ENCODE data around the gene GATA1. TPM values are rescaled to one million over a fixed set of nuclear protein-coding genes. Genes with fewer than 3 reads are reported as not detected.

Gene GATA1
- total RNA-seq, result 0.87 TPM
- long read RNA-seq, partial matches to known transcripts, result 0 of 1 reads
- long read RNA-seq, other reads (novel, unspliced or antisense), result 0 of 1 reads

DNA sequence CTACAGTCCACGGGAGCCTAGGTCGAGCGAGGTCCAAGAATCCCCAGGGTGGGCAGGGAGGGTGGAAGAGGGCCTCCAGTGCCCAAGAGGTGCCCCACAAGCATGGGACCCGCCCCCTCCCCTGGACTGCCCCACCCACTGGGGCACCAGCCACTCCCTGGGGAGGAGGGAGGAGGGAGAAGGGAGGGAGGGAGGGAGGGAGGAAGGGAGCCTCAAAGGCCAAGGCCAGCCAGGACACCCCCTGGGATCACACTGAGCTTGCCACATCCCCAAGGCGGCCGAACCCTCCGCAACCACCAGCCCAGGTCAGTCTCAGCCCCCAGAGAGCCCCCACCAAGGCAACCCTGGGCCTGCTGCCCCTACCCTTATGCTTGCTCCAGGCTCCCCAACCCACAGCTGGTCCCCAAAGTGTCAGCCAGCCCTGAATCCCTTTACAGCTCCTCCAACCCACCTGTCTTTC, at the start of gene GATA1:
Gene GATA1, plus strand, starts transcription at position 250 of the 460 bp plus-strand sequence. CDS start 4,520 bp downstream, outside the sequence.
- H3K9me3 ChIP-seq, result no peaks in the 10 kb centered on the region
- DNase-seq (no peak), ATAC-seq (no peak)
- no peaks in the 10 kb centered on the region for H3K4me1 ChIP-seq
- H3K27me3 ChIP-seq, result no peaks in the 10 kb centered on the region
- TF ChIP-seq, protein P1, sequence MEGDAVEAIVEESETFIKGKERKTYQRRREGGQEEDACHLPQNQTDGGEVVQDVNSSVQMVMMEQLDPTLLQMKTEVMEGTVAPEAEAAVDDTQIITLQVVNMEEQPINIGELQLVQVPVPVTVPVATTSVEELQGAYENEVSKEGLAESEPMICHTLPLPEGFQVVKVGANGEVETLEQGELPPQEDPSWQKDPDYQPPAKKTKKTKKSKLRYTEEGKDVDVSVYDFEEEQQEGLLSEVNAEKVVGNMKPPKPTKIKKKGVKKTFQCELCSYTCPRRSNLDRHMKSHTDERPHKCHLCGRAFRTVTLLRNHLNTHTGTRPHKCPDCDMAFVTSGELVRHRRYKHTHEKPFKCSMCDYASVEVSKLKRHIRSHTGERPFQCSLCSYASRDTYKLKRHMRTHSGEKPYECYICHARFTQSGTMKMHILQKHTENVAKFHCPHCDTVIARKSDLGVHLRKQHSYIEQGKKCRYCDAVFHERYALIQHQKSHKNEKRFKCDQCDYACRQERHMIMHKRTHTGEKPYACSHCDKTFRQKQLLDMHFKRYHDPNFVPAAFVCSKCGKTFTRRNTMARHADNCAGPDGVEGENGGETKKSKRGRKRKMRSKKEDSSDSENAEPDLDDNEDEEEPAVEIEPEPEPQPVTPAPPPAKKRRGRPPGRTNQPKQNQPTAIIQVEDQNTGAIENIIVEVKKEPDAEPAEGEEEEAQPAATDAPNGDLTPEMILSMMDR (IDR thresholded peaks at IDR 0.05), result no peak
- intact Hi-C loops (cut with DNase I), result no loop called here
- no peak within 1 kb of the TSS for H3K27ac ChIP-seq
- no peaks in the 10 kb centered on the region for H3K36me3 ChIP-seq
- no peak within 1 kb of the TSS for H3K4me3 ChIP-seq

DNA sequence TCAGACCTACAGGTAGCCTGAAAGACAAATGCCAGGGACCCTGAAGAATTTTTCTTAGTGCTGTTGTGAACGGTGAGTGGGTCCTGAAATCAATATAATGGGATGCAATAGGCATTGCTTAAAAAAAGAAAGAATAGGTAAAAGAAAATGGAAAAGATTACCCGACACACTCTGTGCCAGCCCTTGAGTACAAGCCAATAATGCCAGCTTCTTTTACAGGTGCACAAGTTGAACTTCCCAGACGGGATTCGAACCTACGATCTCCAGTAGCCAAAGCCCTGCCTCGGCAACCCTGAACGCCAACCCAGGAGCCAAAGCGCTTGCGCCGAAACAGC, 49.5 kb upstream of the GATA1 start:
- no peak for ATAC-seq
- TF ChIP-seq, protein P1 (IDR thresholded peaks at IDR 0.05), result no peak
- Histone ChIP-seq H3K27ac (peak overlapping the region; percentile 93), H3K4me1 (no peaks in the 10 kb centered on the region), H3K4me3 (peak overlapping the region; percentile 21), H3K9me3 (no peaks in the 10 kb centered on the region), H3K27me3 (no peaks in the 10 kb centered on the region), H3K36me3 (no peaks in the 10 kb centered on the region)
- DNase-seq, result no peak
- intact Hi-C loops (cut with DNase I), result no loop called here

DNA sequence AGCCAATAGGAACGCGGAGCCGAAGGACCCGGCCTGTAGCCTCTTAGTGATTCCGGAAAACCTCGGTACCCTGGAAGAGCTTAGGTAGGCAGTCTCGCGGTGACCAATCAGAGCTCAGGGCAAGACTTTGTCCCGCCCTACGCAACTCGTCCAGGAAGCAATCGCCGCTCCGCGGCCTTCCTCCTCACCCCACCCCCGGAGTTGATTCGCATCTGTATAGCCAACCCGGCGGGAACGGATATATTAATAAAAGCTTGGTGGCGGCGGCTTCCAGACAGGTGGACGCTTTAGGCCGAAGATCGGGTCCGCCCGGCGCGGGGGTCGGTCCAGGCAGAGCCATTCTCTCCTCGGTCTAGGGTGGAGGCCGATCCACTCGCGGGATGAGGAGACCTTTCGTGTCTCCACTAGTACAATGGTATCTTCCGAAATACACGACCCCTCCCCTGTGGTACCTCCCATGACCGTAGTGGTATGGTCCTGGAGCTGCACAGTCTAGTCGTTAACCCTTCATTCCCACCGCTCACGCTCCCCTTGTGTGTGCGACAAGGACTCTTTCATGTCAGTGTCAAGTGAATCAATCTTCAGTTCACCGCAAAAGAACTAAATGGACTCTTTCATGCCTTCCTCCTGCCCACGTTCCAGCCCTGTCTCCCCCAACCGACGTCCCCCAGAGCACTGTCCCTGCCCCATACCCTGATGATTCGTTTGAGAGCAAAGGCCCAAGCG, 49.0 kb upstream of the GATA1 start:
- intact Hi-C loops (cut with DNase I), result no loop called here

DNA sequence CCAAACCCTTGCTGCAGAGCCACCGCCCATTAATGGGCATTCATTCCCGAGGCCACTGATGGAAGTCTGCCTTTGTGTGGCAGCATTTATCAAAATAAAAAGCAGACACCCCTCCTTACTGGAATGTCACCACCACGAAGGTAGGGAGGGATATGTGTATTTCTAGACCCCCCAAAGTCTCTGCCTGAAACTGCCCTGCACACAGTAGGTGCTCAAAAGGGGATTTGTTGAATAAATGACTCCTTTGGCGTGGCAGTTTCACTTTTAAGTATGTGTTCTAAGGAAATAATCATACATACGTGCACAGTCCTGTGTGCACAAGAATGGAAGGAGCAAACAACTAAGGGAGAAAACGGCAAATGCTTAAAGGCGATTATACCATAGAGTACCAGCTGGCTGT, 48.5 kb upstream of the GATA1 start:
- H3K27ac ChIP-seq, result peak overlapping the region; percentile 93
- TF ChIP-seq, protein P1 (IDR thresholded peaks at IDR 0.05), result no peak

More for the DNA sequence above, 49.0 kb upstream of the GATA1 start:
- Histone ChIP-seq H3K27ac (peak overlapping the region; percentile 93), H3K27me3 (no peaks in the 10 kb centered on the region), H3K36me3 (no peaks in the 10 kb centered on the region), H3K4me1 (no peaks in the 10 kb centered on the region), H3K4me3 (peak overlapping the region; percentile 62), H3K9me3 (no peaks in the 10 kb centered on the region)
- TF ChIP-seq, protein P1 (IDR thresholded peaks at IDR 0.05), result no peak
- ATAC-seq (peak; percentile 100), DNase-seq (peak; percentile 93)

DNA sequence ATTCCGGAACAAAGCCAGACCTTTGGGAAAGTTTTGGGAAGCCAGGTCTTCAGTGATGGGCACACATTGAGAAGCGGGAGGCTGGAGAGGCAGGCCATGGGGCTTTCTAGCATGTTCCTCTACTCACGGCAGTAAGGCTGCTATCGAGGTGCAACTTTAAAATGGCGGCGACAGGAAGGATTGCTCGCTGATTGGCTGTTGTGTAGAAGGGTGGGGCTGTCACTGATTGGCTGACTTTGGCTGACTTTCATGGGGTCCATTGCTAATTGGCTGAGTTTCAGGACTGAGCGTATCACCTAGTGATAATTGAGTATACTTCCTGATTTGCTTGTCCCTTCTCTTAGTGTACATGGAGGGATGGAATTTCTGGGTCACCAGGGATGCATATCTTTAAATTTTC, 44.6 kb upstream of the GATA1 start:
- Histone ChIP-seq H3K4me1 (no peaks in the 10 kb centered on the region), H3K36me3 (no peaks in the 10 kb centered on the region), H3K9me3 (no peaks in the 10 kb centered on the region), H3K27me3 (no peaks in the 10 kb centered on the region), H3K4me3 (no peak overlapping the region), H3K27ac (no peak overlapping the region)
- DNase-seq (no peak), ATAC-seq (no peak)
- TF ChIP-seq, protein P1 (IDR thresholded peaks at IDR 0.05), result no peak
- intact Hi-C loops (cut with DNase I), result no loop called here

More for the DNA sequence above, 48.5 kb upstream of the GATA1 start:
- no peaks in the 10 kb centered on the region for H3K27me3 ChIP-seq
- ATAC-seq (no peak), DNase-seq (no peak)
- H3K4me3 ChIP-seq, result peak overlapping the region; percentile 62
- no peaks in the 10 kb centered on the region for H3K9me3 ChIP-seq
- no peaks in the 10 kb centered on the region for H3K36me3 ChIP-seq
- H3K4me1 ChIP-seq, result no peaks in the 10 kb centered on the region
- intact Hi-C loops (cut with DNase I), result no loop called here
